HepG2 (cell line): Measurements from ENCODE around the gene YAP1. TPM values are rescaled to one million over a fixed set of nuclear protein-coding genes. Genes with fewer than 3 reads are reported as not detected.
A peak's percentile ranks its signal among the peaks of the same experiment; 100 is the strongest.

Experiments
- ATAD3A ChIP-seq: sonication (generic); formaldehyde crosslinking; IDR thresholded peaks from 2 replicates; pipeline ENCODE4 v1.4.0; 2020; ENCODE audit warnings: missing genetic modification reagents
- FOXK1 ChIP-seq: sonication (generic); formaldehyde crosslinking; IDR thresholded peaks from 2 replicates; pipeline ENCODE4 v1.4.0; 2020; ENCODE audit warnings: low read depth, missing genetic modification reagents, borderline replicate concordance
- GABPB1 ChIP-seq: IDR thresholded peaks from 2 replicates; pipeline ENCODE4 v1.6.1; 2016; ENCODE audit warnings: mild to moderate bottlenecking, missing genetic modification reagents, moderate library complexity, missing compliant biosample characterization
- HNF1B ChIP-seq: sonication (generic); formaldehyde crosslinking; IDR thresholded peaks from 2 replicates; pipeline ENCODE4 v1.5.1; 2020; ENCODE audit warnings: mild to moderate bottlenecking, moderate library complexity, missing genetic modification reagents
- KDM3A ChIP-seq: IDR thresholded peaks from 2 replicates; pipeline ENCODE4 v1.6.1; 2018; ENCODE audit warnings: low read depth, missing compliant biosample characterization
- NCOR1 ChIP-seq: fragments of 200-600 bp; sonication (generic); IDR thresholded peaks from 2 replicates; pipeline ENCODE4 v1.7.0; 2017; ENCODE audit warnings: antibody characterized with exemption, low read length, borderline replicate concordance
- PLRG1 ChIP-seq: fragments of 450-650 bp; conservative IDR thresholded peaks from 2 replicates; pipeline ENCODE4 v1.6.1; 2016
- REXO4 ChIP-seq: sonication (generic); formaldehyde crosslinking; IDR thresholded peaks from 2 replicates; pipeline ENCODE4 v1.8.0; 2022; ENCODE audit warnings: missing genetic modification reagents, mild to moderate bottlenecking, borderline replicate concordance
- XBP1 ChIP-seq: sonication (generic); formaldehyde crosslinking; IDR thresholded peaks from 2 replicates; pipeline ENCODE4 v1.5.0; 2020; ENCODE audit warnings: missing genetic modification reagents
- ZHX1 ChIP-seq: sonication (generic); formaldehyde crosslinking; IDR thresholded peaks from 2 replicates; pipeline ENCODE4 v1.8.1; 2022; ENCODE audit warnings: low read depth, mild to moderate bottlenecking, missing genetic modification reagents
- ZNF292 ChIP-seq: sonication (generic); formaldehyde crosslinking; IDR thresholded peaks from 2 replicates; pipeline ENCODE4 v1.8.1; 2022; ENCODE audit warnings: mild to moderate bottlenecking, low read depth, missing genetic modification reagents, borderline replicate concordance
- ZNF407 ChIP-seq: sonication (generic); formaldehyde crosslinking; IDR thresholded peaks from one replicate; pipeline ENCODE4 v1.5.1; 2020; ENCODE audit warnings: mild to moderate bottlenecking, missing genetic modification reagents; ENCODE audit errors: not compliant biosample characterization
- ZNF512 ChIP-seq: sonication (generic); formaldehyde crosslinking; IDR thresholded peaks from 2 replicates; pipeline ENCODE4 v1.4.0; 2020; ENCODE audit warnings: mild to moderate bottlenecking, missing genetic modification reagents
- ZNF616 ChIP-seq: sonication (generic); formaldehyde crosslinking; IDR thresholded peaks from 2 replicates; pipeline ENCODE4 v1.5.0; 2020; ENCODE audit warnings: low read depth, mild to moderate bottlenecking, missing genetic modification reagents
- polyA plus RNA-seq, 8 experiments: library from polyadenylated mRNA; depleted of rRNA in 3 of 8; stranded (reverse) in 7 of 8; unstranded in 1 of 8; fragments of >200 nt; fragmentation: Illumina TruSeq in 4 of 8; extraction: Trizol in 4 of 8; gene quantifications; 2 replicates each; pipeline versions ENCODE4 v1.2.1 to v1.2.3, GENCODE V29; 2011 to 2016; ENCODE audit warnings: low read depth in 4 of 8, missing spikeins in 1 of 8, mixed read lengths in 1 of 8; ENCODE audit not compliant: insufficient read depth in 1 of 8
- total RNA-seq, 5 experiments: library from RNA; depleted of rRNA; stranded (reverse); fragments of >200 nt; fragmentation: Illumina TruSeq; extraction: Trizol; gene quantifications; 2 replicates each; pipeline ENCODE4 v1.2.3, GENCODE V29; 2016; ENCODE audit warnings: low read depth in 1 of 5

YAP1 gene
- total and polyA plus RNA-seq, 2 of the 13 experiments (the other 11 are each of a cell fraction or from before 2014, with no cell fraction given) = 59.5 to 91.0 TPM

- TF ChIP-seq ZHX1 (no peak), ZNF512 (no peak), KDM3A (no peak), PLRG1 (no peak), REXO4 (CRISPR knock-in tag) (no peak), ATAD3A (no peak), HNF1B (CRISPR knock-in tag) (no peak), ZNF616 (CRISPR knock-in tag) (no peak), XBP1 (CRISPR knock-in tag) (no peak), ZNF407 (CRISPR knock-in tag) (no peak), NCOR1 (peak; percentile 48; the same call in 1 of the 2 replicates), ZNF292 (CRISPR knock-in tag) (no peak), FOXK1 (CRISPR knock-in tag) (0 out of 2 replicates have a peak, but pooled peaks have one; percentile 23), GABPB1 (CRISPR knock-in tag) (no peak)
These were observed 1.7 kb downstream of the YAP1 start (continued) for GRCh38 chr11:102111787-102112508.
